Measurements from ENCODE around the gene RNF141. TPM values are rescaled to one million over a fixed set of nuclear protein-coding genes. Genes with fewer than 3 reads are reported as not detected.

RNF141 gene
- polyA plus RNA-seq, 1 donor from 2014 or later, result 79.2 TPM

DNA sequence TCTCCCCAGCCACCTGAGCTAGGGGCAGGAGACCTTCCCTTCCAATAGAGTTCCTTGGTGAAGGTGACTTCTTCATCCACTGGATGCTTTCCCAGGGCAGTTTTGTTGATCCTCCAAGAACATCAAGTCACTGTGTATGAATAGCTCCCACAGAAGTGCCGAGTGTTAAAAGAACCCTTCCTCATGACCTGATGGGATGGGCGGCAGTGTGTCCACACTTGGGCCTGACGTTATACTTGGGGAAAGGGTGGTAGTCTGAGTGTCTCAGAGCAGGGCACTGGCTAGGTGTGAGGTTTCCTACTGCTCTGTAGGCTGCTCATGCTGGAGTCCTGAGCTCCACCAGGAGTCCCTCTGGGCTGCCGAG, 35.0 kb upstream of the RNF141 start:
- Histone ChIP-seq H3K9me3 (ENCODE audit: low read length) (no peaks in the 10 kb centered on the region), H3K36me3 (ENCODE audit: insufficient read depth, low read length) (no peaks in the 10 kb centered on the region), H3K27me3 (ENCODE audit: insufficient read depth, low read depth, low read length) (no peaks in the 10 kb centered on the region), H3K9ac (ENCODE audit: low read length) (no peak overlapping the region), H3K4me3 (ENCODE audit: low read length) (no peak overlapping the region), H3F3A (ENCODE audit: insufficient read depth, low read length, poor library complexity, severe bottlenecking) (no peaks in the 10 kb centered on the region), H3K4me2 (ENCODE audit: low read length) (no peak overlapping the region), H4K20me1 (ENCODE audit: insufficient read depth) (no peaks in the 10 kb centered on the region), H3K79me2 (replicated peaks; ENCODE audit: insufficient read depth, low read length) (no peaks in the 10 kb centered on the region), H2AFZ (ENCODE audit: low read depth, low read length) (no peak overlapping the region), H3K27ac (ENCODE audit: low read length) (no peak overlapping the region), H3K9me2 (ENCODE audit: insufficient read depth, low read length) (no peaks in the 10 kb centered on the region)
- TF ChIP-seq RAD21 (conservative IDR thresholded peaks at IDR 0.05) (no peak), MXI1 (conservative IDR thresholded peaks at IDR 0.05; ENCODE audit: poor library complexity, severe bottlenecking) (no peak)
- TF ChIP-seq, protein P1, sequence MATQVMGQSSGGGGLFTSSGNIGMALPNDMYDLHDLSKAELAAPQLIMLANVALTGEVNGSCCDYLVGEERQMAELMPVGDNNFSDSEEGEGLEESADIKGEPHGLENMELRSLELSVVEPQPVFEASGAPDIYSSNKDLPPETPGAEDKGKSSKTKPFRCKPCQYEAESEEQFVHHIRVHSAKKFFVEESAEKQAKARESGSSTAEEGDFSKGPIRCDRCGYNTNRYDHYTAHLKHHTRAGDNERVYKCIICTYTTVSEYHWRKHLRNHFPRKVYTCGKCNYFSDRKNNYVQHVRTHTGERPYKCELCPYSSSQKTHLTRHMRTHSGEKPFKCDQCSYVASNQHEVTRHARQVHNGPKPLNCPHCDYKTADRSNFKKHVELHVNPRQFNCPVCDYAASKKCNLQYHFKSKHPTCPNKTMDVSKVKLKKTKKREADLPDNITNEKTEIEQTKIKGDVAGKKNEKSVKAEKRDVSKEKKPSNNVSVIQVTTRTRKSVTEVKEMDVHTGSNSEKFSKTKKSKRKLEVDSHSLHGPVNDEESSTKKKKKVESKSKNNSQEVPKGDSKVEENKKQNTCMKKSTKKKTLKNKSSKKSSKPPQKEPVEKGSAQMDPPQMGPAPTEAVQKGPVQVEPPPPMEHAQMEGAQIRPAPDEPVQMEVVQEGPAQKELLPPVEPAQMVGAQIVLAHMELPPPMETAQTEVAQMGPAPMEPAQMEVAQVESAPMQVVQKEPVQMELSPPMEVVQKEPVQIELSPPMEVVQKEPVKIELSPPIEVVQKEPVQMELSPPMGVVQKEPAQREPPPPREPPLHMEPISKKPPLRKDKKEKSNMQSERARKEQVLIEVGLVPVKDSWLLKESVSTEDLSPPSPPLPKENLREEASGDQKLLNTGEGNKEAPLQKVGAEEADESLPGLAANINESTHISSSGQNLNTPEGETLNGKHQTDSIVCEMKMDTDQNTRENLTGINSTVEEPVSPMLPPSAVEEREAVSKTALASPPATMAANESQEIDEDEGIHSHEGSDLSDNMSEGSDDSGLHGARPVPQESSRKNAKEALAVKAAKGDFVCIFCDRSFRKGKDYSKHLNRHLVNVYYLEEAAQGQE (IDR thresholded peaks at IDR 0.05; ENCODE audit: borderline replicate concordance), result no peak

DNA sequence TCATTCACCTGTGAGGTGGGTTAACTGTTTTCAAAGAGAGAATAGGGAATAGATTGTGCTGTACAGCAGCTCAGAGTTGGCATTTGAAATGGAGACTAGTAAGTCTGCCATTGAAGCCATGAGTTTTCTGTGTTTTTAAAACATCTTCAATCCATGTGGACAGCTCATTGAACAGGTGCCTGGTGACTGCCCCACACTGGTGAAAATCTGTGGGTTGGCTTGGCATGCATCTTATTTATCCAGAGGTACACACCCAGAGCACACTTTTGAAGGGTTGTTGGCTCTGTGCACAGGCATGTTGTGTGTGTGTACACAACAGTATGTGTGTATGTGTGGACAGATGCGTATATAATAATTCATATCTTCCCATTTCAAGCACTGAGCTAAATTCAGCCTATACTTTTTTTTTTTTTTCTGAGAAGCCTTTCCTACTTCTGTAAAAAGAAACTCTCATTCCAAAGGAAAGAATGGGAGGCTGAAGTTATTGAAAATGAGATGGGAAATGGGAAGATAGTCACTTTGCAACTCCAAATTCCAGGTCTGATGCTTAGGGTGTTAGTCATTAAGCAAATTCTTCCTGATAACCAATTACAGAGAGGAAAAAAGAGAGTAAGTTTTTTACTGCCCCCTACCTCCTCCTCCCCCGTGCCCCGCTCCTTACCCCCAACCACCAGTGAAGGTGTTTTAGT, 34.5 kb upstream of the RNF141 start:
- H4K20me1 ChIP-seq (ENCODE audit: insufficient read depth), result no peaks in the 10 kb centered on the region
- TF ChIP-seq EZH2 (IDR thresholded peaks at IDR 0.05; ENCODE audit: borderline replicate concordance, insufficient read depth, low read length, poor library complexity, severe bottlenecking), result no peak
- no peak for TF ChIP-seq RAD21 (conservative IDR thresholded peaks at IDR 0.05)
- no peak for TF ChIP-seq POLR2AphosphoS5 (IDR thresholded peaks at IDR 0.05)
- TF ChIP-seq, protein P2, sequence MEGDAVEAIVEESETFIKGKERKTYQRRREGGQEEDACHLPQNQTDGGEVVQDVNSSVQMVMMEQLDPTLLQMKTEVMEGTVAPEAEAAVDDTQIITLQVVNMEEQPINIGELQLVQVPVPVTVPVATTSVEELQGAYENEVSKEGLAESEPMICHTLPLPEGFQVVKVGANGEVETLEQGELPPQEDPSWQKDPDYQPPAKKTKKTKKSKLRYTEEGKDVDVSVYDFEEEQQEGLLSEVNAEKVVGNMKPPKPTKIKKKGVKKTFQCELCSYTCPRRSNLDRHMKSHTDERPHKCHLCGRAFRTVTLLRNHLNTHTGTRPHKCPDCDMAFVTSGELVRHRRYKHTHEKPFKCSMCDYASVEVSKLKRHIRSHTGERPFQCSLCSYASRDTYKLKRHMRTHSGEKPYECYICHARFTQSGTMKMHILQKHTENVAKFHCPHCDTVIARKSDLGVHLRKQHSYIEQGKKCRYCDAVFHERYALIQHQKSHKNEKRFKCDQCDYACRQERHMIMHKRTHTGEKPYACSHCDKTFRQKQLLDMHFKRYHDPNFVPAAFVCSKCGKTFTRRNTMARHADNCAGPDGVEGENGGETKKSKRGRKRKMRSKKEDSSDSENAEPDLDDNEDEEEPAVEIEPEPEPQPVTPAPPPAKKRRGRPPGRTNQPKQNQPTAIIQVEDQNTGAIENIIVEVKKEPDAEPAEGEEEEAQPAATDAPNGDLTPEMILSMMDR (IDR thresholded peaks at IDR 0.05; ENCODE audit: poor library complexity, severe bottlenecking), result no peak
- TF ChIP-seq, protein P1 (IDR thresholded peaks at IDR 0.05; ENCODE audit: borderline replicate concordance), result no peak
- TF ChIP-seq EP300 (conservative IDR thresholded peaks at IDR 0.05; ENCODE audit: poor library complexity, severe bottlenecking), result no peak
- no peak for TF ChIP-seq SMC3 (conservative IDR thresholded peaks at IDR 0.05; ENCODE audit: poor library complexity)
- TF ChIP-seq MXI1 (conservative IDR thresholded peaks at IDR 0.05; ENCODE audit: poor library complexity, severe bottlenecking), result no peak
- no peak for TF ChIP-seq TAF1 (IDR thresholded peaks at IDR 0.05; ENCODE audit: low read depth)
- no peaks in the 10 kb centered on the region for H3K36me3 ChIP-seq (ENCODE audit: insufficient read depth, low read length)
- H3K27me3 ChIP-seq (ENCODE audit: insufficient read depth, low read depth, low read length), result no peaks in the 10 kb centered on the region
- H2AFZ ChIP-seq (ENCODE audit: low read depth, low read length), result no peak overlapping the region
- H3K9me3 ChIP-seq (ENCODE audit: low read length), result no peaks in the 10 kb centered on the region
- H3K9ac ChIP-seq (ENCODE audit: low read length), result no peak overlapping the region
- H3K27ac ChIP-seq (ENCODE audit: low read length), result no peak overlapping the region
- H3F3A ChIP-seq (ENCODE audit: insufficient read depth, low read length, poor library complexity, severe bottlenecking), result no peaks in the 10 kb centered on the region
- no peak overlapping the region for H3K4me3 ChIP-seq (ENCODE audit: low read length)
- H3K79me2 ChIP-seq (replicated peaks; ENCODE audit: insufficient read depth, low read length), result no peaks in the 10 kb centered on the region
- no peaks in the 10 kb centered on the region for H3K9me2 ChIP-seq (ENCODE audit: insufficient read depth, low read length)
- no peak overlapping the region for H3K4me2 ChIP-seq (ENCODE audit: low read length)

Measured in neural cell (in vitro differentiated cells).